Ishikawa (cell line): ENCODE measurements around the gene ELAVL2.

Source experiments
- CEBPB ChIP-seq: IDR thresholded peaks from 2 replicates; pipeline ENCODE4 v1.6.1; 2012
- CREB1 ChIP-seq: IDR thresholded peaks from 2 replicates; pipeline ENCODE4 v1.6.1; 2012; ENCODE audit warnings: low read depth
- EGR1 ChIP-seq: IDR thresholded peaks from 2 replicates; pipeline ENCODE4 v1.6.1; 2012
- EP300 ChIP-seq: IDR thresholded peaks from 2 replicates; pipeline ENCODE4 v1.6.1; 2012; ENCODE audit warnings: borderline replicate concordance
- FOXM1 ChIP-seq: IDR thresholded peaks from 2 replicates; pipeline ENCODE4 v1.6.1; 2012; ENCODE audit warnings: low read depth, borderline replicate concordance
- MAX ChIP-seq: IDR thresholded peaks from 2 replicates; pipeline ENCODE4 v1.6.1; 2012
- NFIC ChIP-seq: IDR thresholded peaks from 2 replicates; pipeline ENCODE4 v1.6.1; 2012
- RAD21 ChIP-seq: IDR thresholded peaks from 2 replicates; pipeline ENCODE4 v1.6.1; 2012; ENCODE audit warnings: low read depth
- TAF1 ChIP-seq: IDR thresholded peaks from 2 replicates; pipeline ENCODE4 v1.6.1; 2012; ENCODE audit warnings: low read depth, mild to moderate bottlenecking
- TCF12 ChIP-seq: IDR thresholded peaks from 2 replicates; pipeline ENCODE4 v1.6.1; 2012; ENCODE audit warnings: low read depth
- USF1 ChIP-seq: IDR thresholded peaks from 2 replicates; pipeline ENCODE4 v1.6.1; 2012
- YY1 ChIP-seq: IDR thresholded peaks from 2 replicates; pipeline ENCODE4 v1.6.1; 2012; ENCODE audit warnings: low read depth
- ZBTB7A ChIP-seq: IDR thresholded peaks from 2 replicates; pipeline ENCODE4 v1.6.1; 2012; ENCODE audit warnings: low read depth

GRCh38 chr9:23841304-23841703 is 15.3 kb upstream of the ELAVL2 start:
- no peak for TF ChIP-seq TAF1
- TF ChIP-seq CREB1, result no peak
- TF ChIP-seq EGR1, result no peak
- TF ChIP-seq USF1, result no peak
- TF ChIP-seq EP300, result no peak
- TF ChIP-seq ZBTB7A, result no peak
- TF ChIP-seq TCF12, result no peak
- TF ChIP-seq RAD21, result no peak
- no peak for TF ChIP-seq CEBPB
- no peak for TF ChIP-seq NFIC
- TF ChIP-seq FOXM1, result no peak
- no peak for TF ChIP-seq YY1
- no peak for TF ChIP-seq MAX
